Gastrocnemius medialis (tissue), 4 donors: ENCODE data around the gene PRKG1. TPM values are rescaled to one million over a fixed set of nuclear protein-coding genes. Genes with fewer than 3 reads are reported as not detected.

Experiments used
- ATAC-seq, 2 donors: fragments of 150-250 bp; one replicate each; pipeline ENCODE4 v1.9.1; 2016
- DNase-seq, 2 donors: peaks; one replicate each; pipeline ENCODE4 v3.0.0-alpha.2; 2019
- H3K27ac ChIP-seq, 4 donors: fragments of 200-600 bp; sonication (generic); 1 replicate in 1 of 4; 2 replicates in 3 of 4; pipeline ENCODE4 v1.5.1; 2016 to 2018; ENCODE audit warnings: mild to moderate bottlenecking in 2 of 4, moderate library complexity in 1 of 4
- H3K27me3 ChIP-seq, 3 donors: fragments of 200-600 bp; sonication (generic) in 2 of 3; 1 replicate in 1 of 3; 2 replicates in 2 of 3; pipeline versions ENCODE4 v1.5.1 to v1.6.0; 2016 to 2019; ENCODE audit warnings: mild to moderate bottlenecking in 1 of 3, moderate library complexity in 1 of 3
- H3K36me3 ChIP-seq, 2 donors: fragments of 200-600 bp; sonication (generic) in 1 of 2; one replicate each; pipeline ENCODE4 v1.5.1; 2017 to 2018
- H3K4me1 ChIP-seq, 2 donors: fragments of 200-600 bp; sonication (generic) in 1 of 2; one replicate each; pipeline ENCODE4 v1.5.1; 2016 to 2017; ENCODE audit warnings: mild to moderate bottlenecking in 2 of 2
- H3K4me3 ChIP-seq, 4 donors: fragments of 200-600 bp; sonication (generic) in 3 of 4; 1 replicate in 1 of 4; 2 replicates in 3 of 4; pipeline ENCODE4 v1.5.1; 2016 to 2019; ENCODE audit warnings: mild to moderate bottlenecking in 2 of 4
- H3K9me3 ChIP-seq, 3 donors: fragments of 200-600 bp; sonication (generic) in 2 of 3; 1 replicate in 1 of 3; 2 replicates in 2 of 3; pipeline ENCODE4 v1.5.1; 2016 to 2019
- POLR2A ChIP-seq, 2 donors: fragments of 450-650 bp; IDR thresholded peaks; one replicate each; pipeline ENCODE4 v1.6.1; 2017; ENCODE audit warnings: antibody characterized with exemption in 2 of 2, mild to moderate bottlenecking in 2 of 2, moderate library complexity in 2 of 2
- in situ Hi-C, 4 donors: fragments of 200-750 bp; cut with MboI; loops; one replicate each; pipeline versions ENCODE4 v1.15.0 to v1.8.0; 2017; ENCODE audit warnings: low sequenced_read_pairs in 4 of 4
- intact Hi-C: fragments of 100-400 bp; cut with DNase I; formaldehyde crosslinking; loops from one replicate; pipeline ENCODE4 v1.15.1; 2023; ENCODE audit warnings: low total_unique reads
- total RNA-seq, 4 donors: library from RNA; depleted of rRNA; stranded (reverse); fragments of >200 nt; gene quantifications; one replicate each; pipeline versions ENCODE4 v1.1.0 to v1.2.3, GENCODE V29; 2016
- TF ChIP-seq, protein P1 (sequence below), 5 experiments: fragments of 450-650 bp in 3 of 5; fragments of 200-600 bp in 2 of 5; sonication (generic) in 2 of 5; IDR thresholded peaks in 4 of 5; conservative IDR thresholded peaks in 1 of 5; 1 replicate in 4 of 5; 2 replicates in 1 of 5; pipeline ENCODE4 v1.5.1; 2016 to 2019; ENCODE audit warnings: antibody characterized with exemption in 5 of 5, mild to moderate bottlenecking in 3 of 5, moderate library complexity in 3 of 5

The PRKG1 gene
- total RNA-seq, 4 donors from 2014 or later, result 10.4 to 39.4 (median 25.1) TPM

GRCh38 chr10:51689536-51689935, 615.2 kb downstream of the PRKG1 start:
- Histone ChIP-seq H3K9me3 (no peaks in the 10 kb centered on the region), H3K4me1 (peaks cover 6 to 7% of the 10 kb centered on the region in 2 donors), H3K4me3 (no peak overlapping the region), H3K27me3 (no peaks in the 10 kb centered on the region), H3K27ac (no peak overlapping the region), H3K36me3 (no peaks in the 10 kb centered on the region)
- DNase-seq, result no peak
- TF ChIP-seq POLR2A (IDR thresholded peaks at IDR 0.05), result no peak
- TF ChIP-seq, protein P1, sequence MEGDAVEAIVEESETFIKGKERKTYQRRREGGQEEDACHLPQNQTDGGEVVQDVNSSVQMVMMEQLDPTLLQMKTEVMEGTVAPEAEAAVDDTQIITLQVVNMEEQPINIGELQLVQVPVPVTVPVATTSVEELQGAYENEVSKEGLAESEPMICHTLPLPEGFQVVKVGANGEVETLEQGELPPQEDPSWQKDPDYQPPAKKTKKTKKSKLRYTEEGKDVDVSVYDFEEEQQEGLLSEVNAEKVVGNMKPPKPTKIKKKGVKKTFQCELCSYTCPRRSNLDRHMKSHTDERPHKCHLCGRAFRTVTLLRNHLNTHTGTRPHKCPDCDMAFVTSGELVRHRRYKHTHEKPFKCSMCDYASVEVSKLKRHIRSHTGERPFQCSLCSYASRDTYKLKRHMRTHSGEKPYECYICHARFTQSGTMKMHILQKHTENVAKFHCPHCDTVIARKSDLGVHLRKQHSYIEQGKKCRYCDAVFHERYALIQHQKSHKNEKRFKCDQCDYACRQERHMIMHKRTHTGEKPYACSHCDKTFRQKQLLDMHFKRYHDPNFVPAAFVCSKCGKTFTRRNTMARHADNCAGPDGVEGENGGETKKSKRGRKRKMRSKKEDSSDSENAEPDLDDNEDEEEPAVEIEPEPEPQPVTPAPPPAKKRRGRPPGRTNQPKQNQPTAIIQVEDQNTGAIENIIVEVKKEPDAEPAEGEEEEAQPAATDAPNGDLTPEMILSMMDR (IDR thresholded peaks at IDR 0.05 in 4 of 5, conservative IDR thresholded peaks at IDR 0.05 in 1 of 5), result no peak
- ATAC-seq, result no peak
- intact Hi-C loops (no loop called here), in situ Hi-C loops (no loop called here)

DNA sequence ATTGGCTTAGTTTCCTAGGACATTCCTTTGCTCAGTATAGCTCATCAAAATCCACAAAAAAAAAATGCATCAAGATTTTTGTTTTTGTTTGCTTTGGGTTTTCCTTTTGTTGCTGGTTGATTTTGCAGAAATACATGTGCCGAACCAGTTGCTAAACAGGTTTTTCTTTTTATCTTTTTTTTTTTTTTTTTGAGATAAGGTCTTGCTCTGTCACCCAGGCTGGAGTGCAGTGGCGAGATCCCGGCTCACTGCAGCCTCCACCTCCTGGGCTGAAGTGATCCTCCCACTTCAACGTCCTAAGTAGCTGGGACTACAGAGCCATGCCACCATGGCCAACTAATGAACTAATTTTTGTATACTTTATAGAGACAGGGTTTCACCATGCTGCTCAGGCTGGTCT, 616.8 kb downstream of the PRKG1 start:
- H3K4me1 ChIP-seq, result peaks cover 20 to 22% of the 10 kb centered on the region in 2 donors
- no peaks in the 10 kb centered on the region for H3K9me3 ChIP-seq
- DNase-seq (no peak), ATAC-seq (no peak)
- no peak overlapping the region for H3K27ac ChIP-seq
- in situ Hi-C loops, result no loop called here
- intact Hi-C loops, result no loop called here
- TF ChIP-seq, protein P1 (IDR thresholded peaks at IDR 0.05 in 4 of 5, conservative IDR thresholded peaks at IDR 0.05 in 1 of 5), result no peak
- no peak for TF ChIP-seq POLR2A (IDR thresholded peaks at IDR 0.05)
- no peaks in the 10 kb centered on the region for H3K27me3 ChIP-seq
- H3K4me3 ChIP-seq, result no peak overlapping the region
- H3K36me3 ChIP-seq, result no peaks in the 10 kb centered on the region

DNA sequence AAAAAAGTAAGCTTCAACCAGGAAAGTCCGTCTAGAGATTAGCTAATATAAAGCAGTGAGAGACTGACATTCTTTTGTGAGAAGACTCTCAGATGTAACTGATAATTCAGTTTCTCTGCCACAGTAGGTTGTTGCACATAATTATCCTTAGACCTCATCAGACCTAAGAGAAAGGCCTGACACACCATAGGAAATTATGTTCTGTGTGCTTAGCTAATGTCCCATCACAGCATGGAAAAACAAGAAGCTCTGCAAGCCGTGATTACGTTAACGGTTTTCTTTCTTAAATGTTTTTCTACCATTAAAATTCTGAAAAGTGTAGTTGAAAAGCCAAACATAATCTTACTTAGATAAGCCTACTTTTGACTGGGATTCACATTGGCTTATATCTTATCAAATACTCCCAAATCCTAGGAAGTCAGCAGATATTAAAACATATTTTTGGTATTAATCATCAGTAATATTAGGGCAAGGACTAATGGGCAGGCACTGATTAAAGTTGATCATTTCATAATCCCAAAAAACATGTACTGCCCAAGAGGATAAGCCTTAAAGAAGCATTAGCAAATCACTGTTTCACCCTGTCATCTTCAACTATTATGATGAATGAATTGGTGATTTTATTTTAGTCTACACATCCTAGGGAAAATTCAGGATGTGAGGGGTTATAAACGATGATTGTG, 619.9 kb downstream of the PRKG1 start:
- Histone ChIP-seq H3K9me3 (no peaks in the 10 kb centered on the region), H3K27me3 (no peaks in the 10 kb centered on the region), H3K4me1 (peaks cover 47 to 49% of the 10 kb centered on the region in 2 donors), H3K27ac (peak overlapping the region in 2 of 4 donors; percentile 16 to 20), H3K4me3 (no peak overlapping the region), H3K36me3 (peaks cover 0 to 5% of the 10 kb centered on the region in 2 donors)
- intact Hi-C loops (no loop called here), in situ Hi-C loops (no loop called here)
- DNase-seq (no peak), ATAC-seq (no peak)
- TF ChIP-seq POLR2A (IDR thresholded peaks at IDR 0.05), result no peak
- TF ChIP-seq, protein P1 (IDR thresholded peaks at IDR 0.05 in 4 of 5, conservative IDR thresholded peaks at IDR 0.05 in 1 of 5), result no peak

GRCh38 chr10:51696251-51696650, 622.0 kb downstream of the PRKG1 start:
- in situ Hi-C loops (no loop called here), intact Hi-C loops (loop anchor here (5.0 kb wide), 2 partner anchors 411 to 704 kb away; no protein-coding TSS in a partner anchor)
- Histone ChIP-seq H3K27me3 (no peaks in the 10 kb centered on the region), H3K9me3 (no peaks in the 10 kb centered on the region), H3K36me3 (peaks cover 0 to 5% of the 10 kb centered on the region in 2 donors), H3K4me1 (peaks cover 49 to 52% of the 10 kb centered on the region in 2 donors), H3K4me3 (peak overlapping the region in 1 of 4 donors; percentile 24), H3K27ac (peak overlapping the region; percentile 15 to 63 (median 46))
- DNase-seq (no peak), ATAC-seq (no peak)
- TF ChIP-seq, protein P1 (IDR thresholded peaks at IDR 0.05 in 4 of 5, conservative IDR thresholded peaks at IDR 0.05 in 1 of 5), result no peak
- TF ChIP-seq POLR2A (IDR thresholded peaks at IDR 0.05), result no peak
